ENCODE data around the gene KIAA0586. TPM values are rescaled to one million over a fixed set of nuclear protein-coding genes. Genes with fewer than 3 reads are reported as not detected.
"Not testable (repeated sequence)": the region's sequence is repeated elsewhere in the genome, so short reads cannot be mapped to it uniquely, and the experiment has no call there.

KIAA0586 gene
- total and polyA plus RNA-seq, 9 of the 15 experiments (the other 6 are each of a cell fraction or from before 2014, with no cell fraction given): 11.2 to 30.9 (median 22.6) TPM

DNA sequence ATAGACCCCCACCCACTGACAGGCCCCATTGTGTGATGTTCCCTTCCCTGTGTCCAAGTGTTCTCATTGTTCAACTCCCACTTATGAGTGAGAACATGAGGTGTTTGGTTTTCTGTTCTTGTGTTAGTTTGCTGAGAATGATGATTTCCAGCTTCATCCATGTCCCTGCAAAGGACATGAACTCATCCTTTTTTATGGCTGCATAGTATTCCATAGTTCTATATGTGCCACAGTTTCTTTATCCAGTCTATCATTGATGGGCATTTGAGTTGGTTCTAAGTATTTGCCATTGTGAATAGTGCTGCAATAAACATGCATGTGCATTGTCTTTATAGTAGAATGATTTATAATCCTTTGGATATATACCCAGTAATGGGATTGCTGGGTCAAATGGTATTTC lies 152.5 kb downstream of the KIAA0586 start:
- POLR2A ChIA-PET; H3K79me2 ChIP-seq (ENCODE audit: control insufficient read depth, insufficient read depth, low read length); H3K36me3 ChIP-seq (ENCODE audit: control insufficient read depth, insufficient read depth, low read length); CTCF ChIA-PET (ENCODE audit: low intra/inter-chr PET ratio); H3K9ac ChIP-seq (ENCODE audit: insufficient read depth in 1 of 2, low read depth in 2 of 2, low read length in 2 of 2); H3K27ac ChIP-seq (ENCODE audit: extremely low read depth, low read depth, low read length); DNase-seq (ENCODE audit: extremely low read depth in 1 of 4, low spot score in 3 of 4); in situ Hi-C loops (cut with MboI); FAIRE-seq; H3K9me1 ChIP-seq (ENCODE audit: control insufficient read depth, insufficient read depth, low read length); H3K27me3 ChIP-seq (ENCODE audit: control insufficient read depth in 2 of 2, insufficient read depth in 2 of 2, low read length in 2 of 2); ATAC-seq; H4K20me1 ChIP-seq (replicated peaks; ENCODE audit: control insufficient read depth, insufficient read depth, low read length); H3K4me2 ChIP-seq (ENCODE audit: insufficient read depth, low read length); H3K4me3 ChIP-seq; intact Hi-C loops (cut with micrococcal nuclease); H3K4me1 ChIP-seq (replicated peaks in 1 of 2; ENCODE audit: control insufficient read depth in 2 of 2, insufficient read depth in 2 of 2, low read length in 2 of 2); H2AFZ ChIP-seq (ENCODE audit: low read depth, low read length); BruUV-seq (replicated peaks); H3K9me3 ChIP-seq (replicated peaks; ENCODE audit: control insufficient read depth, insufficient read depth, low read depth, low read length): not testable (repeated sequence)
- peak; percentile 34 for TF ChIP-seq ZNF146 (CRISPR knock-in tag; IDR thresholded peaks at IDR 0.05; ENCODE audit: unreplicated experiment)

GRCh38 chr14:58581389-58581788 lies 153.9 kb downstream of the KIAA0586 start:
- DNase-seq (ENCODE audit: extremely low read depth in 1 of 4, low spot score in 3 of 4); H3K4me2 ChIP-seq (ENCODE audit: insufficient read depth, low read length); FAIRE-seq; H2AFZ ChIP-seq (ENCODE audit: low read depth, low read length); BruUV-seq (replicated peaks); H3K9ac ChIP-seq (ENCODE audit: insufficient read depth in 1 of 2, low read depth in 2 of 2, low read length in 2 of 2); intact Hi-C loops (cut with micrococcal nuclease); H3K4me1 ChIP-seq (replicated peaks in 1 of 2; ENCODE audit: control insufficient read depth in 2 of 2, insufficient read depth in 2 of 2, low read length in 2 of 2); POLR2A ChIA-PET; H3K9me1 ChIP-seq (ENCODE audit: control insufficient read depth, insufficient read depth, low read length); in situ Hi-C loops (cut with MboI); H3K9me3 ChIP-seq (replicated peaks; ENCODE audit: control insufficient read depth, insufficient read depth, low read depth, low read length); ATAC-seq; H4K20me1 ChIP-seq (replicated peaks; ENCODE audit: control insufficient read depth, insufficient read depth, low read length); CTCF ChIA-PET (ENCODE audit: low intra/inter-chr PET ratio); H3K36me3 ChIP-seq (ENCODE audit: control insufficient read depth, insufficient read depth, low read length); H3K4me3 ChIP-seq; H3K27me3 ChIP-seq (ENCODE audit: control insufficient read depth in 2 of 2, insufficient read depth in 2 of 2, low read length in 2 of 2); H3K27ac ChIP-seq (ENCODE audit: extremely low read depth, low read depth, low read length); H3K79me2 ChIP-seq (ENCODE audit: control insufficient read depth, insufficient read depth, low read length): not testable (repeated sequence)
- WGBS (ENCODE audit: insufficient coverage, low coverage, missing lambda C conversion rate): 0% methylated on average over 1 of the region's 1 CpG
